Stomach (tissue), 9 donors: ENCODE results near the gene AKAP6. TPM values are rescaled to one million over a fixed set of nuclear protein-coding genes. Genes with fewer than 3 reads are reported as not detected.

Experiments used
- DNase-seq, 2 donors: peaks; one replicate each; pipeline versions ENCODE4 v3.0.0 to v3.0.0-alpha.2; 2013 to 2019
- H3K27ac ChIP-seq, 5 donors: fragments of 200-600 bp in 4 of 5; sonication (generic) in 4 of 5; one replicate each; pipeline ENCODE4 v1.5.1; 2013 to 2019; ENCODE audit warnings: mild to moderate bottlenecking in 1 of 5, moderate library complexity in 1 of 5
- H3K27me3 ChIP-seq, 3 donors: fragments of 200-600 bp; sonication (generic); one replicate each; pipeline ENCODE4 v1.5.1; 2017 to 2019; ENCODE audit warnings: mixed run types in 1 of 3
- H3K36me3 ChIP-seq, 4 donors: fragments of 200-600 bp; sonication (generic); 1 replicate in 3 of 4; 2 replicates in 1 of 4; pipeline ENCODE4 v1.5.1; 2016 to 2019
- H3K4me1 ChIP-seq, 4 donors: fragments of 200-600 bp; sonication (generic); one replicate each; pipeline ENCODE4 v1.5.1; 2016 to 2019
- H3K4me3 ChIP-seq, 4 donors: fragments of 200-600 bp; sonication (generic) in 3 of 4; one replicate each; pipeline ENCODE4 v1.5.1; 2016 to 2019; ENCODE audit warnings: mild to moderate bottlenecking in 1 of 4
- H3K9me3 ChIP-seq, 4 donors: fragments of 200-600 bp; sonication (generic); one replicate each; pipeline ENCODE4 v1.5.1; 2016 to 2019
- EP300 ChIP-seq: sonication (generic); formaldehyde crosslinking; IDR thresholded peaks from one replicate; pipeline ENCODE4 v1.6.1; 2017; ENCODE audit warnings: antibody characterized with exemption
- POLR2A ChIP-seq, 4 donors: fragments of 450-650 bp; IDR thresholded peaks; one replicate each; pipeline ENCODE4 v1.6.1; 2016; ENCODE audit warnings: antibody characterized with exemption in 4 of 4, control low read depth in 2 of 4, mild to moderate bottlenecking in 1 of 4, moderate library complexity in 1 of 4
- POLR2AphosphoS5 ChIP-seq, 3 donors: sonication (generic); formaldehyde crosslinking; IDR thresholded peaks; one replicate each; pipeline ENCODE4 v1.6.1; 2016; ENCODE audit warnings: antibody characterized with exemption in 3 of 3
- WGBS, 5 donors: extraction: QIAGEN DNeasy Blood & Tissue Kit in 3 of 5; methylation state at CpG; one replicate each; pipeline versions ENCODE4 v1.1.5 to v1.1.7; 2013 to 2018; 5-methylcytosine and 5-hydroxymethylcytosine counted together
- intact Hi-C: fragments of 100-400 bp; cut with DNase I; formaldehyde crosslinking; loops from one replicate; pipeline ENCODE4 v1.15.1; 2023; ENCODE audit warnings: low total_unique reads
- polyA plus RNA-seq, 3 donors: library from polyadenylated mRNA; stranded (reverse); fragments of 200-250 nt; gene quantifications; one replicate each; pipeline ENCODE4 v1.2.3, GENCODE V29; 2013
- total RNA-seq, 5 donors: library from RNA; depleted of rRNA; stranded (reverse); fragments of >200 nt; gene quantifications; one replicate each; pipeline versions ENCODE4 v1.1.0 to v1.2.3, GENCODE V29; 2014 to 2016
- TF ChIP-seq, protein P1 (sequence below), 7 experiments: fragments of 450-650 bp in 4 of 7; fragments of 200-600 bp in 3 of 7; sonication (generic) in 3 of 7; IDR thresholded peaks; one replicate each; pipeline ENCODE4 v1.5.1; 2016 to 2019; ENCODE audit warnings: antibody characterized with exemption in 7 of 7, control low read depth in 2 of 7, mild to moderate bottlenecking in 1 of 7
- donor health status: healthy with polysubstance abuse.
- donor health status: Bipolar disorder and iron deficiency.
- donor health status: healthy.

AKAP6 gene
- total and polyA plus RNA-seq, 8 donors, result 0.15 to 132 (median 3.3) TPM

DNA sequence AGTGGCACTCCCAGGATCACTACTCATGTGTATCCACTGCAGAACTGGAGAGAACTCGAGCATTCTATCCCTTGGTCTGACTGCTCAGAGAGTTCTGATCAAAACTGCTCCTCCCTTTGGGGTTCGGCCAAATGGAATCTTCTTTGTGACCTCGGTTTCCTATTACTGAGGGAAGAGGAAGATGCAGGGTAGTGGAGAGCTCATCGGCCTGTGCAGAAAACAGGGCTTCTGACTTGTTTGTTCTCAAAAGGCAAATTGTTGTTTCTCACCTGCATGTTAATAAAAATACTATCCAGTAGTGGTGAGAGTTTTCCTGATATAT lies 17.1 kb upstream of the AKAP6 start:
- DNase-seq, result no peak
- 66 to 82% (median 72%) methylated on average over 4 of the region's 4 CpGs for WGBS, 5 donors
- H3K9me3 ChIP-seq, result no peaks in the 10 kb centered on the region
- no peak overlapping the region for H3K27ac ChIP-seq
- intact Hi-C loops, result no loop called here
- no peaks in the 10 kb centered on the region for H3K36me3 ChIP-seq
- TF ChIP-seq POLR2AphosphoS5 (IDR thresholded peaks at IDR 0.05), result no peak
- no peak for TF ChIP-seq POLR2A (IDR thresholded peaks at IDR 0.05)
- TF ChIP-seq, protein P1, sequence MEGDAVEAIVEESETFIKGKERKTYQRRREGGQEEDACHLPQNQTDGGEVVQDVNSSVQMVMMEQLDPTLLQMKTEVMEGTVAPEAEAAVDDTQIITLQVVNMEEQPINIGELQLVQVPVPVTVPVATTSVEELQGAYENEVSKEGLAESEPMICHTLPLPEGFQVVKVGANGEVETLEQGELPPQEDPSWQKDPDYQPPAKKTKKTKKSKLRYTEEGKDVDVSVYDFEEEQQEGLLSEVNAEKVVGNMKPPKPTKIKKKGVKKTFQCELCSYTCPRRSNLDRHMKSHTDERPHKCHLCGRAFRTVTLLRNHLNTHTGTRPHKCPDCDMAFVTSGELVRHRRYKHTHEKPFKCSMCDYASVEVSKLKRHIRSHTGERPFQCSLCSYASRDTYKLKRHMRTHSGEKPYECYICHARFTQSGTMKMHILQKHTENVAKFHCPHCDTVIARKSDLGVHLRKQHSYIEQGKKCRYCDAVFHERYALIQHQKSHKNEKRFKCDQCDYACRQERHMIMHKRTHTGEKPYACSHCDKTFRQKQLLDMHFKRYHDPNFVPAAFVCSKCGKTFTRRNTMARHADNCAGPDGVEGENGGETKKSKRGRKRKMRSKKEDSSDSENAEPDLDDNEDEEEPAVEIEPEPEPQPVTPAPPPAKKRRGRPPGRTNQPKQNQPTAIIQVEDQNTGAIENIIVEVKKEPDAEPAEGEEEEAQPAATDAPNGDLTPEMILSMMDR (IDR thresholded peaks at IDR 0.05), result no peak
- TF ChIP-seq EP300, result no peak
- H3K4me1 ChIP-seq, result peaks cover 0 to 8% (median 0%) of the 10 kb centered on the region in 4 donors
- H3K4me3 ChIP-seq, result no peak overlapping the region
- no peaks in the 10 kb centered on the region for H3K27me3 ChIP-seq

DNA sequence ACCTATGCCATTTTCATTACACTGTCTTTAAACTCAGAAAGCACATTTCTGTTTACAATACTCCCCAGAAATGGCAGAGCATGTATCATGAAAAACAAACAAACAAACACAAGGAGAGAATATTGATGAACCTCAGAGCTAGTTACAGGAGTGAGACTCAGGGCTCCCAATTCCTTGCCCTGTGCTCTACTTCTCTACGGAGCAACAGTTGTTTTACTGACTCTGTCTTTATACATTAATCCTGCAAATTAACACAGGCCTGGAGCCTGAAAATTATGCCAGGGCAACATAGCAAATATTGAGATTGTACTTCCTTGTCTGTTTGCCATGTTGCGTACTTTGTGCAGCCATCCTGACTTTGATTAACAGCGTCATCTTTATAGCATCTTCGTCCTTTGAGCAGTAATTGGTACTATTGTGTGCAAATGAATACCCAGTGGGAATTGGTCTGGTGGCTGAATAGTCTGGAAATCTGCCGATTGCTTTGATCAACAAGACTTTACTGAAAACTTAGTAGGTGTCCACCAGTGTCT lies 15.2 kb upstream of the AKAP6 start:
- no peaks in the 10 kb centered on the region for H3K4me1 ChIP-seq
- H3K4me3 ChIP-seq, result no peak overlapping the region
- intact Hi-C loops, result no loop called here
- 49 to 70% (median 64%) methylated on average over 5 of the region's 5 CpGs for WGBS, 5 donors
- no peaks in the 10 kb centered on the region for H3K36me3 ChIP-seq
- no peak for DNase-seq
- no peaks in the 10 kb centered on the region for H3K27me3 ChIP-seq
- no peak overlapping the region for H3K27ac ChIP-seq
- H3K9me3 ChIP-seq, result no peaks in the 10 kb centered on the region
- no peak for TF ChIP-seq EP300
- TF ChIP-seq POLR2AphosphoS5 (IDR thresholded peaks at IDR 0.05), result no peak
- no peak for TF ChIP-seq POLR2A (IDR thresholded peaks at IDR 0.05)
- TF ChIP-seq, protein P1 (IDR thresholded peaks at IDR 0.05), result no peak

DNA sequence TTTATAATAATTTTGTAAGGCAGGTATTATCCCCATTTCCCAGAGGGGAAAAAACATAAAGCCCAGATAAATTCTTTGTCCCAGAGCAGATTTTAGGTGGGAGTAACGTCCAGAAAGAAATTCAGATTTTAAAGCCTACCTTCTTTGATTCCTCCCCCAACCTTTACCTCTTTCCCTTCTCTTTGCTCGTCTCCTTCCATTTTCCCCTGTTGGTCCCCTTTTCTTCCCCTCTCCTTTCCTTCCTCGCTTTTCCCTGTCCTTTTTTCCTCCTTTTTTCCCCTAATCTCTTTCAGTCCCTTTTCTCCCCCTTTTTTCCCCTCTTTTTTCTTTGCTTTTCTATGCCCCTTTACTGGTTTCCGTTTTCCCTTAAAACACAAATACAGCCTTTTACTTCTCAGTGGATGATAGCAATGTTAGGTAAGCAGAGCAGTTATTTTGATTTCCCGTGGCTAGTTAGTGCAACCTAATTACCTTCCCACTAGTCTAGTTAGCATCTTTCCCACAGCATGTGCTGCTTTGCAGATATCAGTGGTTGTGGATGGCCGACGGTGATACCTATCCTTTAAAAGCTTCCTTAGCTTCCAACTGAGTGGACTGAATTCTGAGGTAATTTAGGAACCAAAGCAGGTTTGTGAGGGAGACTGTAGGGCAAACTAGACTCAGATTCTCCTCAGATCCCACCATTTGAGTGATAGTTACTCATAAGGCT lies 10.9 kb upstream of the AKAP6 start:
- H3K9me3 ChIP-seq, result no peaks in the 10 kb centered on the region
- no peak overlapping the region for H3K27ac ChIP-seq
- H3K4me3 ChIP-seq, result no peak overlapping the region
- no peak for DNase-seq
- no peaks in the 10 kb centered on the region for H3K27me3 ChIP-seq
- H3K4me1 ChIP-seq, result no peaks in the 10 kb centered on the region
- no peaks in the 10 kb centered on the region for H3K36me3 ChIP-seq
- intact Hi-C loops, result no loop called here
- TF ChIP-seq, protein P1 (IDR thresholded peaks at IDR 0.05), result no peak
- TF ChIP-seq POLR2A (IDR thresholded peaks at IDR 0.05), result no peak
- WGBS, 5 donors, result 76 to 82% (median 79%) methylated on average over 7 of the region's 7 CpGs

DNA sequence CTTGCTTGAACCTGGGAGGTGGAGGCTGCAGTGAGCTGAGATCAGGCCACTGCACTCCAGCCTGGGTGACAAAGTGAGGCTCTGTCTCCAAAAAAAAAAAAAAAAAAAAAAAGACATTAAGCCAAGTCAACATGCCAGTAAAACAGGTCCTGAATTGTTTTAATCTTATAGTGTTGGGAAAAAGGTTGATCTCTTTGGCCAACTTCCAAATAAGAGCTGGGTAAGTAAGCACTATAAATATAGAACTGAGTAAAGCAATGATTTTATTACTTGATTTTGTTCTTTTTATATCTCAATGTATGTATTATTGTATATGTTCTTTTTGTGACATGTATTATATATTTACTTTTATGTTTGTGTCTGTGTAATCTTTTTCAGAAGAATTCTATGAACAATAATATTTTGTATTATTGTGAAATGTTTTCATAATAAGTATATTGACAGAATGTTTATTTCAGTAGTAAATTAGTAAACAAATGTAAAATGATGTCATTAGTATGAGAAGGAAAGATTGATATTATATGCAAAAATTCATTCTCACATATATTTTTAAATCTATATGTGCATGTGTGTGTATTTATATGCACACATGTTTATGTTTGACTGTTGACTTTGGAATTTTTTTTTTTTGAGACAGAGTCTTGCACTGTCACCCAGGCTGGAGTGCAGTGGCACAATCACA lies 9.6 kb upstream of the AKAP6 start:
- Histone ChIP-seq H3K4me3 (no peak overlapping the region), H3K9me3 (no peaks in the 10 kb centered on the region), H3K27me3 (no peaks in the 10 kb centered on the region), H3K27ac (no peak overlapping the region), H3K4me1 (no peaks in the 10 kb centered on the region), H3K36me3 (no peaks in the 10 kb centered on the region)
- peak in 1 of 2 donors; percentile 28 for DNase-seq
- intact Hi-C loops, result no loop called here
- TF ChIP-seq POLR2AphosphoS5 (IDR thresholded peaks at IDR 0.05) (no peak), POLR2A (IDR thresholded peaks at IDR 0.05) (no peak), EP300 (no peak)
- TF ChIP-seq, protein P1 (IDR thresholded peaks at IDR 0.05), result no peak
